Erythroblast (primary cell): Measurements from ENCODE around the gene HADH.

Experiments used
- DNase-seq, 2 experiments: peaks; one replicate each; lab custom pipeline; 2025; lab: John Stamatoyannopoulos, UW
- GATA1 ChIP-seq: IDR thresholded peaks from 2 replicates; pipeline ENCODE4 v1.6.1; 2011; ENCODE audit warnings: low read depth, mild to moderate bottlenecking, control low read depth, low read length, moderate library complexity
- POLR2A ChIP-seq: IDR thresholded peaks from 2 replicates; pipeline ENCODE4 v1.6.1; 2011; ENCODE audit warnings: mild to moderate bottlenecking, low read length

The HADH gene

DNA sequence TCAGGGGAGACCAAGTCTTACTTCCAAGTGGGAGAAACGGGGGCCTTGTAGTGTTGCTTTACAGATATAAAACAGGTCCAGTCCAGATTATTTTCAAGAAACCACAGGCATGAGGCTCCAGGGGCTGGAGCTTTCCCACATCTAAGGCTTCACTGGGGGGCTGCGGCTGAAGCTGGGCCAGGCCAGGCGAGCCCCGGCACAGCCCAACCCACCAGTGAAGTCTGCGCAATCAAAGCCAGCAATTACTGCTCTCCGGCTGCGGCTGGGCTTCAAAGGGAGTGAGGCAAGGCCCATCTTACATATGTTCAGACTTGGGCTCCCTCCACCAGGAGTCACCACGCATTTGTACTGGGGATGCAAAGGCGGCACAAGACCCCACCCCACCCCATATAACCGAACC, 61.7 kb downstream of the HADH start:
- no peak for DNase-seq
- TF ChIP-seq POLR2A (no peak), GATA1 (no peak)

DNA sequence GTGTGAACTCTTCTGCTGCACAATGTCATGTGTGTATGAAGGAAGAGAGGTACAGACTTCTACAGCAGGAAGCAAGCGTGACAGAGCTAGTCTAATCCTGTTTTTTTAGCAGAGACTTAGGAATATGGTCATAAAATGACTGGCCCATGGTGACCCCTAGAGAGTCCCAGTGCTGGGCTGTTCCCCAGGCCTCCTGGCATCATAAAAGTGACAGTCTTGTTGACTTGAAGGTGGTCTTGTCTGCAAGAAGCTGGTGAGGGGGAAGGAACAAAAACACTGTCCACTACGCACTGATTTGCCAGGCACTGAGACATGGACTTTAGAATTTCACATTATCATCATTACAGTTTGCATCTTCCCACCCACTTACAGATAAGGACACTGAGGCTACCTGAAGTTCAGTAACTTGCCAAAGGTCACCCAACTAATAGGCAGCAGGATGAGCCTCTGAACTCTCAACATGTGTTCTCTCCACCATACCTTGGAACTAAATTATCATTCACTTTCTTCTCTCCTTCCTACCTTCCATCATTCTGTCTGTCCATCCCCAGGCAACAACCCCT, 63.0 kb downstream of the HADH start:
- TF ChIP-seq GATA1 = no peak
- TF ChIP-seq POLR2A = no peak
- no peak for DNase-seq

DNA sequence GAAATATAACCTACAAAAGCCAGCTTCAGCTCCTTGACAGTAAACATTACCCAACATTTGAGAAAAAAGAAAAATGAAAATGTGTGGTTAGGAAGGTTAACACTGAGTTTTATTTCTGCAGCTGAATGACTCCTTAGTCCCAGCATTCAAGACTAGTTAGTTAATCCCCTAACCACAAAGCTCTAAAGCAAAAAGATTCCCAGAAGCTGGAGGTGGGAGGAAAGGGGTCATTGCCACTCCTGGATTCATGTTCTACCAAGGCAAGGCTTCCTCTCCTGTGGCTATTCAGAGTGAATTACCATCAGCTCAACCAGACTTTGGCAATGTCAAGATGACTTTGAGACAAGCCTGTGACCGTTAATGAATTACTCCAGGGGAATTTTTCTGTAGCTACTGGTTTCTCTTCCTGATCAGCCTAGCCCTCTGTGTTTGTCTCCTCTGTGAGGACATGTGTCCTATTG, 63.6 kb downstream of the HADH start:
- DNase-seq = no peak
- no peak for TF ChIP-seq POLR2A
- no peak for TF ChIP-seq GATA1

DNA sequence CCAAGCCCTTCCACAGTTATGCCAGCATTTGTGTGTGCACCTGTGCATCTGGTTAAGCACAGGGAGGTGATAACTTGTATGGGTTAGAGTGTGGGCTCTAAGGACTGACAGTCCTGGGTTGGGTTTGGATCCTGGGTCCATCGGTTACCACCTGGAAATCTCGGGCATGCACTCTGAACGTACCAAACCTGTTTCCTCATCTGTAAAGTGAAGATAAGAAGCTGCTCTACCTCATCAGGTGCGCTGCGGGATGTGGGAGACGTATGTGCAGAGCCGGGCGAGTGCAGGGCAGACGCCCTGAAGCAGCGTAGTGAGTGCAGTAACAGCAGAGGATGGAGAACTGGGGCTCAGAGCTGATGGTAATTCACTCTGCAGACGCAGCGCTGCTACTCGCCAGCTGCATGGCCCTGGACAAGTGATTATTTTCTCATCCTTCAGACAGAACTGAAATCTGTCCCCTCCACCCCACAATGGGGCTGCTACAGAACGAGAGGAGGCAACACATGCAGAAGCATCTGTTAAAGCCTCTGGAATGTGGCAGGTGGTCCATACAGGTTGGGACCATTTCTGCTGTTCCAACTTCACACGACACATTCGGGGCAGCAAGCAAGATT, 64.4 kb downstream of the HADH start:
- no peak for DNase-seq
- no peak for TF ChIP-seq GATA1
- no peak for TF ChIP-seq POLR2A

DNA sequence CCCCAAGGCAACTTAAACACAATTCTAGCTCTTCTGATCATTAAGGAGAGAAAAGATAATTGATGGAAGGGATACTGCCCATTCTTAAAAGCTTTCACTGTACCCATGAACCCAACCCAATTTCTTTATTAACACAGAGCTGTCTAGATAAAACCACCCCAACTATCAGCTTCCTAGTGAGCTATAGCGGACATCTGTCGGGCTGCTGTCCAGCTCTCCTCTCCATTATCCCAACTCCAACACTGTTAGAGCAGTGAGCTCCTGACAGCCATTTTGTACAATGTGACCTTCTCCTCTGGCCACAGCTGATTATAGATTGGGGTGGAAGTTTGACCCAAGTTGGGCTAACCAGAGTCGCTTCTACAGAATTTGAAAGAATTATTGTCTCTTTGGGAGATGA, 66.1 kb downstream of the HADH start:
- no peak for DNase-seq

DNA sequence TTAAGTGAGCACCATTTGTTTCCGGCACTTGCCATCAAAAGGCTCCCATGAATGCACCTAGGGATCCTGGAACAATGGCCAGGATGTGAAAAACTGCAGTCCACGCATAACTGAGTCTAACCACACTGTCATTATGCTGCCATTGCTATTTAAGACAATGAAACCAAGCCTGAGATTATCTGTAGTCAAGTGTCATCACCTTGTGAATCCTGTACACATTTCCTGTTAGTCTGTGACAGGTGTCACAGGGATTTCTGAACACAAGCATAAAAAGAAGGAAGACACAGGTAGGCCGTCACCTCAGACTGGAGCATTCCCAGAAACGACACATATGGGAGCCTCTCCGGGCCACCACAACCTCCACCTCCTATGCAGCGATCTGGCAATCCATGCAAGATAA, 66.7 kb downstream of the HADH start:
- DNase-seq = no peak
- TF ChIP-seq GATA1 (no peak), POLR2A (no peak)

More for the DNA sequence above, 66.1 kb downstream of the HADH start:
- TF ChIP-seq POLR2A = no peak
- no peak for TF ChIP-seq GATA1

GRCh38 chr4:108058685-108059440, 69.2 kb downstream of the HADH start:
- DNase-seq = no peak
- TF ChIP-seq GATA1 (no peak), POLR2A (no peak)

DNA sequence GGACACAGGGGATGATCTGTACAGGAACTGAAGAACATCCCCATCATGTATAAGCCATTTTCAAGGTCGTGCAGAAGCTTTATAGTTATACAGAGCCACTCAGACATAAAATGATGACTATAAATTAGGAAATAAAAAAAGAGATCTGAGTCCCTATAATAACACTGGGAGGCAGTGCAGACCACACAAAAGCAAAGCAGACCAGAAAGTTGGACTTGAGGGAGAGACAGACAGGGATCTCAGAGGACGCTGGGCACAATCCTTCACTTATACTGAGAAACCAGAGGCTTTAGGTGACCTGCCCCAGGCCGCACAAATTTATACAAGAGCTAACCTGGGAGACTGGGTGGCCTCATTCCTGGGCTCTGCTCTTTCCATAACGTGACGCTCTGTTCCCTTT, 70.5 kb downstream of the HADH start:
- TF ChIP-seq GATA1 = no peak
- no peak for TF ChIP-seq POLR2A
- DNase-seq = peak; percentile 33

GRCh38 chr4:108060686-108061321, 71.1 kb downstream of the HADH start:
- TF ChIP-seq POLR2A (no peak), GATA1 (no peak)
- no peak for DNase-seq

- TF ChIP-seq GATA1 (no peak), POLR2A (no peak)
- no peak for DNase-seq
Observed at GRCh38 chr4:108068442-108068841, 78.8 kb downstream of the HADH start.

- TF ChIP-seq GATA1 (no peak), POLR2A (no peak)
- no peak for DNase-seq
Observed at GRCh38 chr4:108070775-108071174, 81.1 kb downstream of the HADH start.

DNA sequence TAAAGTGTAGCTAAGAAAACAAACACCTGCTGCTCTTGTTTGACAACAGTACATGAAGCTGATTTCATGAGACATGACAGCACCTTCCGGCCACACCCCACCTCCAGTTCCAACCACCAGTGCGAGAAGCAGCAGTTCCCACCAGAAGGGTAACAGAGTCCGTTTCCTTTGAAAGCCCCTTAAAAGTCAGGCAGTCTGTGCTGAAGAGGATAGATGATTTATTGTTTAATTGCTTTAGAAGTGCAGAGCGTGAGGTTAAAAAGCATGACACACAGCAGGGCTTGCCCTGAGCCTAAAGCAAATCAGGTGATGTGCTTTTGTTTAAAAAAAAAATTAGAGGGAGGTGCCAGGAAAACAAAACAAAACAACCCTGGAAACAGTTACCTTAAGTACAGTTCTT, 82.6 kb downstream of the HADH start:
- no peak for DNase-seq
- TF ChIP-seq GATA1 = no peak
- no peak for TF ChIP-seq POLR2A

DNA sequence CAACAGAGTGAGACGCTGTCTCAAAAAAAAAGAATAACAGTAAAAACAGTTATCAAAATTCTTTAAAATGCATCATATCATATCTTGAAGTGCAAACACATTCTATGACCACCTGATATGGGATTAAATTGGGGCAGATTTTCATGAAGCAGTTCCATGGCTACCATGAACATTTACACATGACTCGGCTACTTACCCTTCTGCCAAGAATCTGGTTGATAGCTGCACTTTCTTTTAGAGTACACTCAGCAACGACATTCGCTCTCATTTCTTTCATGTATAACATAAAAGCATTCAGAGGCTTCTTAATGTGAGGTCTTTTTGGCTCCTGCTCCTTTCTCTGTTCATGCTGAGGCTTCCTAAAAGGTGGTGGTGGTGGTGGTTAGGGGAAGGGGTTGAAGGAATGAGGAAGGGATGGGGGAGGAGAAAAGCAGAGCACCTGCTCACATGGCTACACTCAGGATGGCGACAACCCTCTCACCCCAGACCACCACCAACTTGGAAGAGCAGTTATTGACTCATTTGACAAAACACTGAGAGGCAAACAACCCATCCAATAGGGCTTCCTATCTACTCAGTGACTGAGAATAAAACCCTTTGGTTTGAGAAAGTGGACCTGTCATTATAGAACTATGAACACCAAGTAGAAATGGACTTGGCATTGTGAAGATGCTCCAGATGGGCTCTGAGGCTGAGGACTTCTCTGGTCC, 88.5 kb downstream of the HADH start:
- DNase-seq = peak in 1 of 2 experiments; percentile 4

More for the DNA sequence above, 88.5 kb downstream of the HADH start:
- TF ChIP-seq GATA1 = no peak
- no peak for TF ChIP-seq POLR2A
